Astrocyte (in vitro differentiated cells and primary cell): ENCODE results near the gene CDH23.

Source experiments
- CTCF ChIP-seq: IDR thresholded peaks from 2 replicates; pipeline ENCODE4 v1.5.1; 2011; ENCODE audit warnings: low read depth, mild to moderate bottlenecking, inconsistent platforms, low read length, moderate library complexity; ENCODE audit not compliant: insufficient read depth
- EZH2 ChIP-seq: IDR thresholded peaks from 2 replicates; pipeline ENCODE4 v1.6.1; 2012; ENCODE audit warnings: mild to moderate bottlenecking, low read length, inconsistent platforms; ENCODE audit not compliant: insufficient read depth

GRCh38 chr10:71372882-71373495 is 23.7 kb upstream of the CDH23 start:
- TF ChIP-seq CTCF: no peak
- TF ChIP-seq EZH2: no peak
